Measurements from ENCODE around the gene FAH.
"Not testable (repeated sequence)": the region's sequence is repeated elsewhere in the genome, so short reads cannot be mapped to it uniquely, and the experiment has no call there.

FAH gene

GRCh38 chr15:80152180-80152895, 461 bp upstream of the FAH start:
- peak; percentile 94 for DNase-seq

- DNase-seq, result no peak
Observed at GRCh38 chr15:80153900-80154299, 1.1 kb downstream of the FAH start.

DNA sequence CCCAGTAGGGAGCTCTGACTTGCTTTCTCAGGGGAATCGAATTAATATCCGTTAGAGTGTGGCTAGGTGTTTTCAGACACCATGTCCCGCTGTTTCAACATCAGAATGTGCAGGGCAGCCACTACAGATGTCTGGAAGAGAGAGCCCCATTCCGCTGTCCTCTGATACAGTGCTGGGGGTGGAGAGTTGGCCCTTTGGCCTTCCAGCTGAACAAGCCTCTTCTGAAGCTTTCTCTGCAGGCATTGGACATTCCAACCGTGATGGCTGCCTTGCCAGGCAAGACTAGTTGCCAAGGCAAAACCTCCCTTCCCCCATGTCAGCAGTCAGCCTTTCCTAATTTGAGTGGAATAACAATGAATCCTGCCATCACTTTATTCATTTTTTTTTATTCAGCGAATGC, 1.5 kb downstream of the FAH start:
- DNase-seq, result no peak

- no peak for DNase-seq
Observed at GRCh38 chr15:80155001-80155377, 2.2 kb downstream of the FAH start.

- not testable (repeated sequence) for DNase-seq
Observed at GRCh38 chr15:80155378-80156175, 2.8 kb downstream of the FAH start.

DNA sequence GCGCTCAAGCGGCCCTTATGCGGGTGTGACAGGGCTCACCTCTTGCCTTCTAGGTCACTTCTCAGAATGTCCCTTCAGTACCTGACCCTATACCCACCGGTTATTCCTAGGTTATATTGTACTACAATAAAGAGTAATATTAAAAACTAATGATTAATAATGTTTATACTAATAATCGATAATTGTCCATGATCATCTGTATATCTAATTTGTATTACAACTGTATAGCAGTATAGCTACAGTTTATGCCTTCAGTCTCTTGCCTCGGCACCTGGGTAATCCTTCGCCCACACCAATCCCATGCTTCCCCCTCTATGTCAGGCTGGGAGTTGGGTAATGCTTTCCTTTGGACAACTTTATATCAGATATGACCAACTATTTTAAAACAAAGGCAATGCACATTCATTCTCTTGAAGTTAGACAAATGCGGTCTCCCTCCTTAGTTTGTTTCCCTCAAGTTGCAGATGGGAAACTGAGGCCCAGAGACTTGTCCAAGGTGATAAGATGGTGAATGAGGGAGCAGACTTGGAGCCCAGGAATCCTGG, 3.4 kb downstream of the FAH start:
- DNase-seq, result no peak

- no peak for DNase-seq
Observed at GRCh38 chr15:80157215-80157614, 4.4 kb downstream of the FAH start.

GRCh38 chr15:80159301-80159700, 6.5 kb downstream of the FAH start:
- no peak for DNase-seq

DNA sequence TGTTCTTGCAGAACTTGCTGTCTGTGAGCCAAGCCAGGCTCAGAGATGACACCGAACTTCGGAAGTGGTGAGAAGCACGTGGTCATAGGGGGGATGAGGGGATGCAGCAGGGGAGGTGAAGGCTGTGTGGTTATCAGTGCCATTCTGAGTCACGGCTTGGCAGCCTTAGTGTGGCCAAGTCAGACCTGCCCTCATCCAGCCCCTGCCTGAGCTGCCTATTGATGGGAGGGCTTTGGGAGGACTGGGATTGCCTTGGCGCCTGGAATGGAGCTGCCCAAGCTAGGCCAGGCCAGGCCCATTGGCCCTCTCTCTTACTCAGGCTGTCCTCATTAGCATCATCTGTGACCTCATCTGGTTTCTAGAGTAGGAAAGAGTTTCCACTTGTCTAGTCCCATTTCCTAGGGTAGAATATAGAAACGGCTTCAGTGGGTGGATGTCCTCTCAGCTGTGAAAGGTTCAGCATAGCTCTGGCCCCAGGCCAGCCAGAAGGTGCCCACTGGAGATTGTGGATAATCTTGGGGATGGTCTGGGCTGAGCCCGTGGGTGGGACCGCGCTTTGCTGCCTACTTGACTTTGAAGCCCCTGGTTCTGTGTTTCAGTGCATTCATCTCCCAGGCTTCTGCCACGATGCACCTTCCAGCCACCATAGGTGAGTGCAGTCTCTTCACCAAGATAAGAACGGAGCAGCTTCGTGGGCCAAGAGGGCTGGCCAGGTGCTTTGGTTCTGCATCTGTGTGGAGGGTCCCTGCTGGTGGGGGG, 7.2 kb downstream of the FAH start:
- no peak for DNase-seq

DNA sequence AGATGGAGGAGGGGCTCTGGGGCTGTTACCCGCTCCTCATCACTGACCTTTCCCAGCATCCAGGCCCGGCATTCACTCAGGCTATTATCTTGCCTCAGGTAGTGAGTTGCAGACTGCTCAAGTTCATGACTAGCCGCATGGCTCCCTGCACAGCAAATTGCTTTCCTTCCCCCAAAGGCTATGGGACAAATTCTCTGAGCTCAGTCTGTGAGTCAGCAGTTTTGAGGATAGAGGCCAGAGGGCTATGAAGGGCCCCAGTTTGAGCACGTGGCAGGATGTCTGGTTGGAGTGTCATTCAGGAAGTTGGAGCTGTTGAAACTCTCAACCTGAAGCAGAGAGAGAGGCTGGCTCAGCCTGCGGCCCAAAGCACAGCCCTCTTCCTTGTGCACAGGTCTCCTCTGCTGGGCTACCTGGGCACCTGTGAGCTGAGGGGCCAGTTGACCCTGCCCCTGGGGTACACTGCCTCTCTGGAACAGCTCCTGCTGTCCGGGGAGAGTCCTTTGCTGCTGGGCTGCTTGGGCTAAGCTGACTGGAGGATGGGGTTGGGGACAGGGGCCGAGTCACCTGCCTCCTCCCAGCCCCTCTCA, 7.9 kb downstream of the FAH start:
- DNase-seq, result peak; percentile 94

GRCh38 chr15:80161468-80162016, 8.7 kb downstream of the FAH start:
- no peak for DNase-seq

DNA sequence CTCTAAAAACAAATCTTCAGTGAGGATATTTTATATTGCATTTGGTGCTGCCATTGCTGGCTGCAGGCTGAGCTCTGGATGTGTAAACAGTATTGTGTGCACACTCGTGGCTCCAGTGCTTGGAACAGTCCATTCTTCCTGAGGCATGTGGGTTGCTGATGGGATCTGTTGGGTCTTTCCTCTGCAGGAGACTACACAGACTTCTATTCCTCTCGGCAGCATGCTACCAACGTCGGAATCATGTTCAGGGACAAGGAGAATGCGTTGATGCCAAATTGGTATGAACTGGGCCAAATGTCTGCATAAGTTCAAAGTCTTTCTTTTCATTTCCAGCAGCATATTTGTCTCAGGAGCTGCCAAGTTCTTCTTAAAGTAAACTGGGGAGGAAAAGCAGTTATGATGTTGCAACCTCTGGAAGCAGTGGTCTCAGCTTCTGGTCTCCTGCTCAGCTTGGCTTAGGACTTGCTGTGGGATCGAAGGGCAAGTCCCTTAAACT, 9.3 kb downstream of the FAH start:
- DNase-seq, result no peak

DNA sequence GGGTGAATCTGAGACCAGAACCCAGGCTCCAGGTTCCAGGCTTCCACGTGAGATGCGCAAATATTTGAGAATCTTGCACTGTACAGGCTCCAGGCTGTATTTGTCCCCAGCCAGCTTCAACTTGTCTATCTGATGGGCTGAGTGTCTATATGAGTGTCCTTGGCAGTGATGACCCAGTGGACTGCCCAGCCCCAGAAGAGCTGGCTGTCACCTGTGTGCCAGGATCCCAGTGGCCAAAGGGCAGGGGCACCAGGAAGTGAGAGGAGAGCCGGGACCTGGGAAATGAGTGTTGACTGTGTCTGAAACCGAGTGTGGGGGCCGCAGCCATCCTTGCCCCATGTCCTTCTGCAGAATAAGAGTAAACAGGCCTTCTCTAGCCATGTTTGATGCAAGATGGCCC, 10.4 kb downstream of the FAH start:
- no peak for DNase-seq

DNA sequence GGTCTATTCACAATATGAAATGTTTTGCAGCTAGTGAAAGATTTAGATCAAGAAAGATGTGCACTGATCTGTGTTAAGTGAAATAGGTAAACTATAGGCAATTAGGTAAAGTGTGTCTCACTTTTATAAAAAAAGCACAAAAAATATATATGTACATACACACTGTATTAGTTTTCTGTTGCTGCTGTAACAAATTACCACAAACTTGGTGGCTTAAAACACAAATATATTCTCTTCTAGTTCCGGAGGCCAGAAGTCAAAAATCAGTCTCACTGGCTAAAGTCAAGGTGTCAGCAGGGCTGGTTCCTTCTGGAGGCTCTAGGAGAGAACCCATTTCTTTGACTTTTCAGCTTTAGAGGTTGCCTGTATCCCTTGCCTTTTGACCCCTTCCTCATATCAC, 11.1 kb downstream of the FAH start:
- DNase-seq, result no peak

- DNase-seq, result no peak
Observed at GRCh38 chr15:80167936-80168335, 15.1 kb downstream of the FAH start.

DNA sequence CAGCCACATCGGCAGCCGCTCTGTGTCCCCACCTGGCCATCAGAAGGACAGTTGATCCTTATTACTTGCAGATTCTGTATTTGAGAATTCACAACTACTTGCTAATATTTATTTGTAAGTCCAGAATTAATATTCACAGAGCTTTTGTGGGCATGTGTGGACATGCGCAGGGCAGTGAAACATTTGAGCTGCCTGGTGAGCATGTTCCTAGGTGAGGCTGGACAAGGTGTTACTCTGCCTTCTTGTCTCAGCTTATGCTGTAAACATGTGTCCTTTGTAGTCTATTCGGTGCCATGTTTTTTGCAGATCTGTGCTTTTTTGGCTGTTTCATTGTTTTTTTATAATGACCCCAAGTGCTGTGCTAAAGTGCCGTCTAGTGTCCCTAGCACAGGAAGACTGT, 15.6 kb downstream of the FAH start:
- no peak for DNase-seq

DNA sequence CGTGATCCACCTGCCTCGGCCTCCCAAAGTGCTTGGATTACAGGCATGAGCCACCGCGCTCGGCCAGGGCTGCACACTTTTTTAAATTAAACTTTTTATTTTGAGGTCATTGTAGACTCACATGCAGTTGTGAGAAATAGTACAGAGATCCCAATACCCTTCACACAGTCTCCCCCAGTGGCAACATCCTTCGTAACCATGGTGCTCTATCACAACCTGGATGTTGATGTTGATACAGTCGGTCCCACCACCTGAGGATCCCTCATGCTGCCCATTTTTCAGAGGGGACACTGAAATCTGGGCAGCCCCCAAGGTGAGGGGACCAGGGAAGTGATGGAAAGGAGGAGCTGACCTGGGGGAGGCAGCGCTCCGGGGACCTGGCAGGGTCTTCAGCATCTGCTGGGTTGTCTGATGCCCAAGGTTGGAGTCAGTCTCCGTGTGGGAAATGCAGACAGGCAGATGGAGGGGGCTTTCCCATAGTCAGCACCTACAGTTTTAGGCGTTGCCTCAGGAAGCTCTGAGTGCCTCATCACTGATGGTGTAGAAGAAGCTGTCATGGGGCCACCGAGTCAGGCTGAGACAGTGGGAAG, 17.1 kb downstream of the FAH start:
- no peak for DNase-seq

DNA sequence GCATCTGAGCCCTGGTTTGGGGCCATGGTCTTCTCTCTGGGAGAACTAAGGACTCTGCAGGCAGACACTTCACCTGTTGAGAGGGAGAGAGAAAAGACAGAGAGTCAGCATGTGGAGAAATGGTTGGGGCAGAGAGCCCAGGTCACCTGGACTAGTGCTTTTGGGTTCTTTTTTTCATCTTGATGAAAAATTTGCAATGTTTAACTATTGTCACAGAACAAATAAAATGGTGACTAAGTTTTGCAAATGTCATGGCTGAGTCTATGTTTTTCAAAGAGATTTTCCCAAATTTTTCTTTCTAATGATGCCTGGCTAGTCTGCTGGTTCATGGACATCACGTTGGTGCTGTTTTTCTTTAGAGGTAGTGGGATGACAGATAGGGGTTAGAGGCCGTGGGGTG, 17.8 kb downstream of the FAH start:
- DNase-seq, result no peak

DNA sequence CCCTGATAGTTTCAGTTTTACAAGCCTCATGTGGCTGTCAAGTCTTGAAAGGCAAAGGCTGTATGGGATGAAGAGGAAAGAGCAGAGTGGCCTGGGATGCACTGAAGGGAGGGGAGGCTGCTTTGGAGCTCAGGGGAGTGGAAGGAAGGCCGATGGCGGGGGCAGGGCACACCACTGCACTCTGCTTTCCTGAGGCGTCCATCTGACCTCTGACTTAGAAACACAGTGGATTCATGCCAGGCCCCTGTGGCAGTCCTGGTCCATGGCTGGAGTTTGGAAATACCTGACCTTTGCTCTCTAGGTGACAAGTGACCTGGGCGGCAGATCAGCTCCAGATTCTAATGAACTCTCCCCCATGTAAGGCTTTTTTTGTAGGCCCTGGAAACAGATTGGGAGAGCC, 19.0 kb downstream of the FAH start:
- DNase-seq, result no peak

DNA sequence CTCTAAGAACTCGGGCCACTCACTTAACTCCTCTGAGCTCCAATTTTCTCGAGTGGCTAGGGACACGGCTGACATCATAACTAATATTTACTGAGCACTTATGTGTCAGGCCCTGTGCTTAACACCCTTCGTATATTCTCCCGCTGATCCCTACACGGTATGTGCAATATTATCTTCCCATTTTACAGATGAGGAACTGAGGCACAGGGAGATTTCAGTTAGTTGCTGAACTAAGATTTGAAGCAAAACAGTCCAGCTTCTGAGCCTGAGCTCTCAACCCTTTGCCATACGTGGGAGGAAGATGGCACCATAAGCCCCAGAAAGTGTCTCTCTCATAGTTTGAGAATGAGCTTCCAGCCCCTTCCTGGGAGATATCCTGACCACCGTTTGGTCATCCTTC, 19.6 kb downstream of the FAH start:
- DNase-seq, result no peak

GRCh38 chr15:80173022-80173759, 20.4 kb downstream of the FAH start:
- peak; percentile 48 for DNase-seq

Data from fibroblast of upper back skin (primary cell).